NCI-H2107 treated with DMSO at 0.1 percent for 48 hours (cell line): ENCODE data around the gene CDC42BPG.
A peak's percentile ranks its signal among the peaks of the same experiment; 100 is the strongest.

ENCODE experiments used
- DNase-seq: peaks from one replicate; lab custom pipeline; 2025; ENCODE audit not compliant: unreplicated experiment; lab: John Stamatoyannopoulos, UW

CDC42BPG gene

GRCh38 chr11:64844330-64845128, at the start of gene CDC42BPG:
TSS of gene CDC42BPG (minus strand) at chr11:64844653. CDS start at chr11:64844569, 84 bp downstream.
- peak; percentile 56 for DNase-seq

- no peak for DNase-seq
Measured at GRCh38 chr11:64893194-64894069, 49.0 kb upstream of the CDC42BPG start.

GRCh38 chr11:64892838-64893193, 48.4 kb upstream of the CDC42BPG start:
- no peak for DNase-seq

GRCh38 chr11:64892411-64892831, 48.0 kb upstream of the CDC42BPG start:
- DNase-seq: no peak

- DNase-seq: no peak
Measured at GRCh38 chr11:64891880-64892279, 47.4 kb upstream of the CDC42BPG start.

GRCh38 chr11:64891215-64891848, 46.9 kb upstream of the CDC42BPG start:
- no peak for DNase-seq

- no peak for DNase-seq
Measured at GRCh38 chr11:64890522-64890939, 46.1 kb upstream of the CDC42BPG start.

GRCh38 chr11:64888729-64889511, 44.5 kb upstream of the CDC42BPG start:
- DNase-seq: no peak

GRCh38 chr11:64888406-64888728, 43.9 kb upstream of the CDC42BPG start:
- no peak for DNase-seq

GRCh38 chr11:64887757-64888405, 43.4 kb upstream of the CDC42BPG start:
- DNase-seq: peak; percentile 12

GRCh38 chr11:64887234-64887756, 42.8 kb upstream of the CDC42BPG start:
- DNase-seq: no peak

GRCh38 chr11:64885367-64886286, 41.2 kb upstream of the CDC42BPG start:
- no peak for DNase-seq

- no peak for DNase-seq
Measured at GRCh38 chr11:64884019-64884418, 39.6 kb upstream of the CDC42BPG start.

GRCh38 chr11:64883575-64883974, 39.1 kb upstream of the CDC42BPG start:
- no peak for DNase-seq

- DNase-seq: no peak
Measured at GRCh38 chr11:64882243-64882642, 37.8 kb upstream of the CDC42BPG start.

GRCh38 chr11:64881476-64881875, 37.0 kb upstream of the CDC42BPG start:
- no peak for DNase-seq

- DNase-seq: no peak
Measured at GRCh38 chr11:64880240-64881001, 36.0 kb upstream of the CDC42BPG start.

- no peak for DNase-seq
Measured at GRCh38 chr11:64879244-64879900, 34.9 kb upstream of the CDC42BPG start.
